MM.1S (cell line): ENCODE measurements around the gene LRP5.

ENCODE experiments used
- EZH2 ChIP-seq: fragments of 300-600 bp; sonication (generic); optimal IDR thresholded peaks from 2 replicates; pipeline ENCODE3; 2017; ENCODE audit warnings: low read depth, mild to moderate bottlenecking, antibody characterized with exemption, low read length, mixed read lengths
- EZH2phosphoT487 ChIP-seq: fragments of 300-600 bp; sonication (generic); IDR thresholded peaks from 2 replicates; pipeline ENCODE4 v1.6.1; 2018; ENCODE audit warnings: antibody characterized with exemption, low read length
- TF ChIP-seq, protein P1 (sequence below): fragments of 300-600 bp; sonication (generic); IDR thresholded peaks from 2 replicates; pipeline ENCODE4 v1.5.1; 2016; ENCODE audit warnings: antibody characterized with exemption, low read length, mixed read lengths

DNA sequence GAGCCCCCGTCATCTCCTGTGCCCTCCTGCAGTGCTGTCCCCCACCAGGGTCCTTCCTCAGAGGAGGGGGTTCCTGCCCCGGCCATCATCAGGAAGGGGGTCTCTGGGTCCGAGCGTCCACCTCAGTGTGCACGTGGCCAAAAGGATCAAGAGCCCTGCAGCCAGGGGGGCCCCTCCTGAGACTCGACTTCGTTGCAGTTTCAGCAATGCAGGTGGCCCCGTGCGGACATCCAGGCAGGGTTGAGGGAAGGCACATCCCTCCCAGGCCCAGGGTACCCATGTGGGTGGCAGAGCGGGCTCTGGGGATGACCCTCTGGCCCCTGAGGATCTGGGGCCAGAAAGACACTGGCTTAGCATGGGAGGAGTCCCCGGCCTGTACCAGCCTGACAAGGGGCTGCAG is 41.3 kb downstream of the LRP5 start:
- TF ChIP-seq, protein P1, sequence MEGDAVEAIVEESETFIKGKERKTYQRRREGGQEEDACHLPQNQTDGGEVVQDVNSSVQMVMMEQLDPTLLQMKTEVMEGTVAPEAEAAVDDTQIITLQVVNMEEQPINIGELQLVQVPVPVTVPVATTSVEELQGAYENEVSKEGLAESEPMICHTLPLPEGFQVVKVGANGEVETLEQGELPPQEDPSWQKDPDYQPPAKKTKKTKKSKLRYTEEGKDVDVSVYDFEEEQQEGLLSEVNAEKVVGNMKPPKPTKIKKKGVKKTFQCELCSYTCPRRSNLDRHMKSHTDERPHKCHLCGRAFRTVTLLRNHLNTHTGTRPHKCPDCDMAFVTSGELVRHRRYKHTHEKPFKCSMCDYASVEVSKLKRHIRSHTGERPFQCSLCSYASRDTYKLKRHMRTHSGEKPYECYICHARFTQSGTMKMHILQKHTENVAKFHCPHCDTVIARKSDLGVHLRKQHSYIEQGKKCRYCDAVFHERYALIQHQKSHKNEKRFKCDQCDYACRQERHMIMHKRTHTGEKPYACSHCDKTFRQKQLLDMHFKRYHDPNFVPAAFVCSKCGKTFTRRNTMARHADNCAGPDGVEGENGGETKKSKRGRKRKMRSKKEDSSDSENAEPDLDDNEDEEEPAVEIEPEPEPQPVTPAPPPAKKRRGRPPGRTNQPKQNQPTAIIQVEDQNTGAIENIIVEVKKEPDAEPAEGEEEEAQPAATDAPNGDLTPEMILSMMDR: no peak
- no peak for TF ChIP-seq EZH2
- TF ChIP-seq EZH2phosphoT487: no peak
